SK-N-SH (cell line): ENCODE measurements around the gene GK. TPM values are rescaled to one million over a fixed set of nuclear protein-coding genes. Genes with fewer than 3 reads are reported as not detected.

Experiments
- CTCF ChIA-PET: fragments of 300-600, 350-600 bp; formaldehyde crosslinking; extraction: SDS; loops from one replicate; lab custom pipeline; 2021; lab: Yijun Ruan, JAX
- POLR2A ChIA-PET: fragments of 350-600 bp; sonication (Branson Sonifier 250); formaldehyde crosslinking; extraction: SDS; loops from one replicate; lab custom pipeline; 2020; ENCODE audit warnings: antibody characterized with exemption, inconsistent platforms; lab: Yijun Ruan, JAX
- DNase-seq: peaks from one replicate; pipeline ENCODE4 v3.0.0; 2012
- H2AFZ ChIP-seq: fragments of 200-600 bp; sonication (generic); 2 replicates; pipeline ENCODE4 v1.8.1; 2016; ENCODE audit warnings: antibody characterized with exemption, mild to moderate bottlenecking, low read depth
- H3F3A ChIP-seq: fragments of 200-600 bp; sonication (generic); replicated peaks from 2 replicates; pipeline ENCODE3; 2016; ENCODE audit warnings: antibody characterized with exemption, mild to moderate bottlenecking; ENCODE audit not compliant: insufficient read depth
- H3K27ac ChIP-seq, 2 experiments: fragments of 200-500 bp in 1 of 2; fragments of 200-600 bp in 1 of 2; sonication (Bioruptor generic) in 1 of 2; sonication (generic), shearing (Covaris generic) in 1 of 2; 2 replicates each; pipeline versions ENCODE4 v1.5.1 to v1.6.1; 2014 to 2016; ENCODE audit warnings: low read depth in 2 of 2, inconsistent platforms in 1 of 2, low read length in 1 of 2, mild to moderate bottlenecking in 1 of 2, mixed read lengths in 1 of 2
- H3K27me3 ChIP-seq: fragments of 200-600 bp; sonication (generic), shearing (Covaris generic); 2 replicates; pipeline ENCODE4 v1.6.1; 2016; ENCODE audit warnings: mixed run types; ENCODE audit not compliant: insufficient read depth
- H3K36me3 ChIP-seq, 2 experiments: fragments of 200-500 bp in 1 of 2; fragments of 200-600 bp in 1 of 2; sonication (Bioruptor generic) in 1 of 2; sonication (generic) in 1 of 2; replicated peaks in 1 of 2; 2 replicates each; pipeline versions ENCODE3 to v1.5.1; 2014 to 2016; ENCODE audit warnings: low read length in 1 of 2, mild to moderate bottlenecking in 1 of 2; ENCODE audit not compliant: insufficient read depth in 2 of 2, control insufficient read depth in 1 of 2
- H3K4me1 ChIP-seq, 2 experiments: fragments of 200-500 bp in 1 of 2; fragments of 200-600 bp in 1 of 2; sonication (Bioruptor generic) in 1 of 2; sonication (generic), shearing (Covaris generic) in 1 of 2; 2 replicates each; pipeline versions ENCODE4 v1.5.1 to v1.6.1; 2014 to 2016; ENCODE audit warnings: low read depth in 1 of 2, low read length in 1 of 2, mixed run types in 1 of 2; ENCODE audit not compliant: insufficient read depth in 2 of 2, control insufficient read depth in 1 of 2
- H3K4me2 ChIP-seq: fragments of 200-600 bp; sonication (generic), shearing (Covaris generic); 2 replicates; pipeline ENCODE4 v1.6.1; 2017; ENCODE audit warnings: mixed run types
- H3K4me3 ChIP-seq, 2 experiments: fragments of 200-500 bp in 1 of 2; fragments of 200-600 bp in 1 of 2; sonication (Bioruptor generic) in 1 of 2; sonication (generic), shearing (Covaris generic) in 1 of 2; 2 replicates each; pipeline versions ENCODE4 v1.5.1 to v1.8.1; 2014 to 2016; ENCODE audit warnings: low read depth in 2 of 2, inconsistent platforms in 1 of 2, low read length in 1 of 2, mild to moderate bottlenecking in 1 of 2, mixed read lengths in 1 of 2, moderate library complexity in 1 of 2
- H3K79me2 ChIP-seq: fragments of 200-600 bp; sonication (generic); 2 replicates; pipeline ENCODE4 v1.8.1; 2017; ENCODE audit warnings: mild to moderate bottlenecking; ENCODE audit not compliant: insufficient read depth
- H3K9ac ChIP-seq: fragments of 200-600 bp; sonication (generic); 2 replicates; pipeline ENCODE4 v1.6.1; 2017; ENCODE audit warnings: mixed run types
- H3K9me2 ChIP-seq: fragments of 200-600 bp; sonication (generic); 2 replicates; pipeline ENCODE4 v1.6.1; 2017; ENCODE audit warnings: mixed run types
- H3K9me3 ChIP-seq: fragments of 200-600 bp; sonication (generic); 2 replicates; pipeline ENCODE4 v1.6.1; 2017; ENCODE audit warnings: mixed run types, mild to moderate bottlenecking, moderate library complexity
- H4K20me1 ChIP-seq: fragments of 200-600 bp; sonication (generic); 2 replicates; pipeline ENCODE4 v1.6.1; 2017; ENCODE audit warnings: mild to moderate bottlenecking, mixed run types; ENCODE audit not compliant: insufficient read depth
- ELF1 ChIP-seq: IDR thresholded peaks from 2 replicates; pipeline ENCODE4 v1.4.0; 2012
- EP300 ChIP-seq, 2 experiments: IDR thresholded peaks; 2 replicates each; pipeline versions ENCODE4 v1.4.0 to v1.6.1; 2012; ENCODE audit warnings: borderline replicate concordance in 1 of 2, low read depth in 1 of 2, low read length in 1 of 2
- EZH2phosphoT487 ChIP-seq: fragments of 200-600 bp; sonication (generic); IDR thresholded peaks from 2 replicates; pipeline ENCODE4 v1.6.1; 2017; ENCODE audit warnings: low read depth, mixed run types, mild to moderate bottlenecking, antibody characterized with exemption, moderate library complexity, borderline replicate concordance
- FOSL2 ChIP-seq: IDR thresholded peaks from 2 replicates; pipeline ENCODE4 v1.4.0; 2012; ENCODE audit warnings: low read depth, mild to moderate bottlenecking, moderate library complexity, borderline replicate concordance
- FOXJ3 ChIP-seq: sonication (generic); formaldehyde crosslinking; IDR thresholded peaks from 2 replicates; pipeline ENCODE4 v1.5.1; 2020; ENCODE audit warnings: mild to moderate bottlenecking, missing genetic modification reagents
- FOXM1 ChIP-seq: IDR thresholded peaks from 2 replicates; pipeline ENCODE4 v1.4.0; 2012; ENCODE audit warnings: low read depth, mild to moderate bottlenecking
- GABPA ChIP-seq: IDR thresholded peaks from 2 replicates; pipeline ENCODE4 v1.4.0; 2012; ENCODE audit warnings: low read depth, mild to moderate bottlenecking
- IRF3 ChIP-seq: fragments of 150-350 bp; IDR thresholded peaks from 2 replicates; pipeline ENCODE4 v1.6.1; 2016; ENCODE audit warnings: mild to moderate bottlenecking, low read depth, low read length
- MXI1 ChIP-seq: IDR thresholded peaks from 2 replicates; pipeline ENCODE4 v1.6.1; 2012; ENCODE audit warnings: mild to moderate bottlenecking, low read depth, low read length, improper control_type of control experiment
- NFIC ChIP-seq: IDR thresholded peaks from 2 replicates; pipeline ENCODE4 v1.4.0; 2012; ENCODE audit warnings: borderline replicate concordance
- PBX3 ChIP-seq: IDR thresholded peaks from 2 replicates; pipeline ENCODE4; 2012
- POLR2AphosphoS5 ChIP-seq: IDR thresholded peaks from 2 replicates; pipeline ENCODE4 v1.6.1; 2012; ENCODE audit warnings: low read depth, low read length
- RAD21 ChIP-seq: IDR thresholded peaks from 2 replicates; pipeline ENCODE4 v1.6.1; 2012; ENCODE audit warnings: mild to moderate bottlenecking, low read length
- RCOR1 ChIP-seq: fragments of 150-350 bp; IDR thresholded peaks from 2 replicates; pipeline ENCODE4 v1.6.1; 2017; ENCODE audit warnings: antibody characterized with exemption, low read length
- RFX5 ChIP-seq: IDR thresholded peaks from 2 replicates; pipeline ENCODE4 v1.6.1; 2012; ENCODE audit warnings: mild to moderate bottlenecking, improper control_type of control experiment, low read length
- RXRA ChIP-seq: IDR thresholded peaks from 2 replicates; pipeline ENCODE4 v1.4.0; 2012; ENCODE audit warnings: low read depth, mild to moderate bottlenecking, borderline replicate concordance
- SIN3A ChIP-seq: IDR thresholded peaks from 2 replicates; pipeline ENCODE4 v1.6.1; 2012; ENCODE audit warnings: low read depth, mild to moderate bottlenecking, low read length, moderate library complexity, borderline replicate concordance
- SMC3 ChIP-seq: IDR thresholded peaks from 2 replicates; pipeline ENCODE4 v1.6.1; 2012; ENCODE audit warnings: low read depth, low read length, improper control_type of control experiment
- TAF1 ChIP-seq: IDR thresholded peaks from 2 replicates; pipeline ENCODE4 v1.6.1; 2012; ENCODE audit warnings: low read depth, mild to moderate bottlenecking, low read length, moderate library complexity, borderline replicate concordance
- YY1 ChIP-seq: IDR thresholded peaks from 2 replicates; pipeline ENCODE4 v1.4.0; 2012; ENCODE audit warnings: low read depth, mild to moderate bottlenecking
- ZBTB33 ChIP-seq: IDR thresholded peaks from 2 replicates; pipeline ENCODE4 v1.4.0; 2012; ENCODE audit warnings: low read depth, borderline replicate concordance
- WGBS: methylation state at CpG from one replicate; pipeline ENCODE4 v1.1.6; 2017; ENCODE audit warnings: low lambda C conversion rate; 5-methylcytosine and 5-hydroxymethylcytosine counted together
- polyA plus RNA-seq, 3 experiments: library from polyadenylated mRNA; depleted of rRNA; stranded (reverse); fragments of >200 nt; gene quantifications; 2 replicates each; pipeline ENCODE4 v1.2.3, GENCODE V29; 2012
- TF ChIP-seq, protein P1 (sequence below): IDR thresholded peaks from 2 replicates; pipeline ENCODE4 v1.4.0; 2012; ENCODE audit warnings: low read depth

GK gene
- polyA plus RNA-seq, 1 of the 3 experiments (the other 2 are of a cell fraction), result 2.2 TPM

DNA sequence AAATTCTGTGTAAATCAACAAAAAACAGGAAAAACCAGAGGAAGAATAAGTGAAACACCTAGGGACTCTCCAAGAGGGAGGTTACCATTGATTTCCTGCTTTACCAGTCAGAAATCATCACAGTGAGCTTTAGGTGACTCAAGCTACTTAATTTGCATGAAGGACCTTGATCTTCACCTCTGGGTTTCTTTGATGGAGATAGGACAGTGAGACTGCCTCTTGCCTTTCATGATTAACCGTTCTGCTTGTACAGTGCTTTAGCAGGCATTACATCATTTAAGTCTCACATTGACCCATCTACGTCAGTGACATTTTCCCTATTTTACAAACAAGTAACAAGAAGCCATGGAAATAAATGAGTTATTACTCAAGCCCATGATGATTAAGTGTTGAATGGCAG is 3.4 kb upstream of the GK start:
- TF ChIP-seq YY1 (no peak), RXRA (no peak), EP300 (IDR thresholded peaks at IDR 0.05; ENCODE audit: borderline replicate concordance in 1 of 2, low read depth in 1 of 2, low read length in 1 of 2) (no peak)
- Histone ChIP-seq H3K27me3 (no peaks in the 10 kb centered on the region), H3K4me2 (no peak overlapping the region), H3K9me3 (no peaks in the 10 kb centered on the region), H3K9me2 (no peaks in the 10 kb centered on the region), H3K27ac (no peak overlapping the region), H2AFZ (no peak overlapping the region), H3F3A (no peaks in the 10 kb centered on the region), H3K4me1 (no peaks in the 10 kb centered on the region; a peak in 1 of 4 replicates), H3K9ac (no peak overlapping the region), H3K79me2 (no peaks in the 10 kb centered on the region), H4K20me1 (no peaks in the 10 kb centered on the region), H3K36me3 (no peaks in the 10 kb centered on the region), H3K4me3 (no peak overlapping the region)
- CTCF ChIA-PET, result interaction anchor here (1.0 kb wide), 1 partner anchor 14 kb away, joined by 4 read pairs; no protein-coding TSS in a partner anchor
- DNase-seq, result no peak
- POLR2A ChIA-PET, result no interaction called here
- WGBS, result 35% methylated on average over 2 of the region's 2 CpGs

GRCh38 chrX:30652527-30653414 is 452 bp upstream of the GK start:
- H3K27me3 ChIP-seq, result no peaks in the 10 kb centered on the region
- no peaks in the 10 kb centered on the region for H4K20me1 ChIP-seq
- H3K4me3 ChIP-seq, result peak overlapping the region; percentile 61 to 62
- no peaks in the 10 kb centered on the region for H3K79me2 ChIP-seq
- 22% methylated on average over 13 of the region's 65 CpGs for WGBS
- peak; percentile 93 for DNase-seq
- POLR2A ChIA-PET, result no interaction called here
- H3K9me2 ChIP-seq, result no peaks in the 10 kb centered on the region; the same call in 1 of the 2 replicates
- H2AFZ ChIP-seq, result peak overlapping the region; percentile 3; the same call in 1 of the 2 replicates
- no peaks in the 10 kb centered on the region for H3K9me3 ChIP-seq
- H3K27ac ChIP-seq, result peak overlapping the region; percentile 43 to 47; a peak in 2 of 4 replicates
- peak overlapping the region; percentile 43; the same call in 1 of the 2 replicates for H3K9ac ChIP-seq
- no peaks in the 10 kb centered on the region for H3K36me3 ChIP-seq
- H3K4me2 ChIP-seq, result peak overlapping the region; percentile 72
- CTCF ChIA-PET, result interaction anchor here (0.7 kb wide), 1 partner anchor 139 kb away, joined by 3 read pairs; no protein-coding TSS in a partner anchor
- no peaks in the 10 kb centered on the region for H3F3A ChIP-seq
- no peaks in the 10 kb centered on the region; a peak in 1 of 4 replicates for H3K4me1 ChIP-seq
- TF ChIP-seq POLR2AphosphoS5, result no peak
- TF ChIP-seq EP300 (IDR thresholded peaks at IDR 0.05; ENCODE audit: borderline replicate concordance in 1 of 2, low read depth in 1 of 2, low read length in 1 of 2), result no peak
- TF ChIP-seq RCOR1, result no peak
- TF ChIP-seq GABPA, result no peak
- no peak for TF ChIP-seq ELF1
- TF ChIP-seq YY1, result 0 out of 2 replicates have a peak, but pooled peaks have one; percentile 2
- TF ChIP-seq EZH2phosphoT487, result no peak
- TF ChIP-seq ZBTB33, result no peak
- no peak for TF ChIP-seq FOSL2
- no peak for TF ChIP-seq SMC3
- no peak for TF ChIP-seq RAD21
- TF ChIP-seq TAF1, result no peak
- TF ChIP-seq PBX3, result peak; percentile 54
- TF ChIP-seq FOXM1, result no peak
- TF ChIP-seq NFIC, result no peak
- TF ChIP-seq RXRA, result no peak
- TF ChIP-seq, protein P1, sequence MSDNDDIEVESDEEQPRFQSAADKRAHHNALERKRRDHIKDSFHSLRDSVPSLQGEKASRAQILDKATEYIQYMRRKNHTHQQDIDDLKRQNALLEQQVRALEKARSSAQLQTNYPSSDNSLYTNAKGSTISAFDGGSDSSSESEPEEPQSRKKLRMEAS, result peak; percentile 49; the same call in 1 of the 2 replicates
- TF ChIP-seq RFX5, result no peak
- TF ChIP-seq MXI1, result peak; percentile 76
- no peak for TF ChIP-seq IRF3
- no peak for TF ChIP-seq SIN3A
- no peak for TF ChIP-seq FOXJ3 (CRISPR knock-in tag)
